Inflammatory macrophage treated with lipopolysaccharide for 4 hours (primary cell): ENCODE data around the gene RET.

Experiments
- DNase-seq: peaks from one replicate; pipeline ENCODE4 v3.0.0-alpha.2; 2020

RET gene

DNA sequence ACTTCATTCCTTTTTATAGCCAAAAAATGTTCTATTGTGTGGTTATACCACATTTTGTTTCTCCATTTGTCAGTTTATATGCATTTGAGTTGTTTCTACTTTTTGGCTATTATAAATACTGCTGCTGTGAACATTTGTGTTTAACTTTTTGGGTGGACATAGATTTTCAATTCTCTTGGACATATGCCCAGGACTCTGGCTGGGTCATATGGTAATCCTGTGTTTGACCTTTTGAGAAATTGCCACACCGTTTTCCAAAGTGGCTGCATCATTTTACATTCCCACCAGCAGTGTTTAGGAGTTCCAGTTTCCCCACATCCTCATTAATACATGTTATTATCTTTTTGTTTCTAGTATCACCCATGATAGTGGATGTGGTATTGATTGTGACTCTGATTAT is 100.7 kb downstream of the RET start:
- no peak for DNase-seq
